Fibroblast of skin of scalp (primary cell): ENCODE results near the gene PKDCC.

Experiments used
- DNase-seq: peaks from one replicate; pipeline ENCODE4 v3.0.0-alpha.2; 2013

PKDCC gene

GRCh38 chr2:42107249-42108042, 59.6 kb downstream of the PKDCC start:
- no peak for DNase-seq
